Liver (tissue), 9 donors: ENCODE measurements around the gene KSR1. TPM values are rescaled to one million over a fixed set of nuclear protein-coding genes. Genes with fewer than 3 reads are reported as not detected.

Experiments used
- DNase-seq: peaks from one replicate; pipeline ENCODE4 v3.0.0-alpha.2; 2017; ENCODE audit warnings: low spot score
- H3K27ac ChIP-seq, 2 donors: one replicate each; pipeline ENCODE4 v1.7.0; 2013; ENCODE audit warnings: inconsistent platforms in 2 of 2, low read length in 2 of 2, control low read depth in 1 of 2, low read depth in 1 of 2, mild to moderate bottlenecking in 1 of 2
- H3K27me3 ChIP-seq, 4 donors: one replicate each; pipeline versions ENCODE4 v1.6.1 to v1.7.0; 2013; ENCODE audit warnings: low read length in 3 of 4, inconsistent platforms in 1 of 4, mild to moderate bottlenecking in 1 of 4, moderate library complexity in 1 of 4; ENCODE audit not compliant: control insufficient read depth in 4 of 4, insufficient read depth in 4 of 4
- H3K36me3 ChIP-seq, 4 donors: one replicate each; pipeline versions ENCODE4 v1.6.1 to v1.7.0; 2013; ENCODE audit warnings: low read length in 3 of 4, mild to moderate bottlenecking in 3 of 4, low read depth in 1 of 4, moderate library complexity in 1 of 4; ENCODE audit not compliant: control insufficient read depth in 4 of 4, insufficient read depth in 3 of 4
- H3K4me1 ChIP-seq, 4 donors: one replicate each; pipeline versions ENCODE4 v1.6.1 to v1.7.0; 2013; ENCODE audit warnings: low read length in 3 of 4, mild to moderate bottlenecking in 3 of 4, moderate library complexity in 1 of 4; ENCODE audit not compliant: control insufficient read depth in 4 of 4, insufficient read depth in 4 of 4
- H3K4me3 ChIP-seq, 3 donors: one replicate each; pipeline versions ENCODE4 v1.6.1 to v1.7.0; 2013; ENCODE audit warnings: low read length in 3 of 3, control low read depth in 1 of 3, low read depth in 1 of 3, mild to moderate bottlenecking in 1 of 3
- H3K9ac ChIP-seq, 2 donors: one replicate each; pipeline ENCODE4 v1.7.0; 2013; ENCODE audit warnings: low read length in 2 of 2, mild to moderate bottlenecking in 2 of 2, moderate library complexity in 2 of 2, control low read depth in 1 of 2, low read depth in 1 of 2
- H3K9me3 ChIP-seq, 4 donors: one replicate each; pipeline versions ENCODE4 v1.6.1 to v1.7.0; 2013; ENCODE audit warnings: low read length in 3 of 4; ENCODE audit not compliant: control insufficient read depth in 4 of 4
- FOXA1 ChIP-seq: IDR thresholded peaks from 2 replicates; pipeline ENCODE4 v1.6.1; 2016; ENCODE audit warnings: antibody characterized with exemption
- FOXA2 ChIP-seq: IDR thresholded peaks from 2 replicates; pipeline ENCODE4 v1.6.1; 2016; ENCODE audit warnings: antibody characterized with exemption
- GABPA ChIP-seq, 2 donors: IDR thresholded peaks in 1 of 2; conservative IDR thresholded peaks in 1 of 2; 2 replicates each; pipeline ENCODE4 v1.6.1; 2016; ENCODE audit warnings: antibody characterized with exemption in 2 of 2, mild to moderate bottlenecking in 1 of 2, moderate library complexity in 1 of 2
- HNF4A ChIP-seq, 2 donors: conservative IDR thresholded peaks; 2 replicates each; pipeline ENCODE4 v1.6.1; 2016; ENCODE audit warnings: antibody characterized with exemption in 2 of 2, mild to moderate bottlenecking in 2 of 2
- HNF4G ChIP-seq: IDR thresholded peaks from 2 replicates; pipeline ENCODE4 v1.6.1; 2016; ENCODE audit warnings: antibody characterized with exemption
- JUND ChIP-seq, 2 donors: IDR thresholded peaks; 2 replicates each; pipeline ENCODE4 v1.6.1; 2016; ENCODE audit warnings: antibody characterized with exemption in 2 of 2
- NR2F2 ChIP-seq: IDR thresholded peaks from 2 replicates; pipeline ENCODE4 v1.6.1; 2016; ENCODE audit warnings: antibody characterized with exemption
- RXRA ChIP-seq, 2 donors: IDR thresholded peaks; 2 replicates each; pipeline ENCODE4 v1.6.1; 2017 to 2018; ENCODE audit warnings: antibody characterized with exemption in 2 of 2, mild to moderate bottlenecking in 1 of 2
- SP1 ChIP-seq: IDR thresholded peaks from 2 replicates; pipeline ENCODE4 v1.6.1; 2018; ENCODE audit warnings: antibody characterized with exemption, mild to moderate bottlenecking
- WGBS: extraction: QIAGEN DNeasy Blood & Tissue Kit; methylation state at CpG from one replicate; pipeline ENCODE4 v1.1.7; 2013; 5-methylcytosine and 5-hydroxymethylcytosine counted together
- polyA plus RNA-seq, 2 donors: library from polyadenylated mRNA; stranded (reverse) in 1 of 2; unstranded in 1 of 2; fragments of 200-250 nt in 1 of 2; fragments of >200 nt in 1 of 2; fragmentation: Nextera tagmentation in 1 of 2; extraction: Ambion mirVana in 1 of 2; gene quantifications; one replicate each; pipeline versions ENCODE4 v1.2.1 to v1.2.3, GENCODE V29; 2013 to 2015
- total RNA-seq, 2 donors: library from RNA; depleted of rRNA; stranded (reverse); fragments of >200 nt; gene quantifications; one replicate each; pipeline ENCODE4 v1.2.3, GENCODE V29; 2014
- TF ChIP-seq, protein P1 (sequence below): IDR thresholded peaks from 2 replicates; pipeline ENCODE4 v1.6.1; 2016; ENCODE audit warnings: antibody characterized with exemption
- TF ChIP-seq, protein P2 (sequence below): fragments of 150-350 bp; IDR thresholded peaks from 2 replicates; pipeline ENCODE4 v1.5.1; 2017; ENCODE audit warnings: improper control_type of control experiment, low read depth, low read length; ENCODE audit not compliant: missing input control
- TF ChIP-seq, protein P3 (sequence below): IDR thresholded peaks from 2 replicates; pipeline ENCODE4 v1.6.1; 2016; ENCODE audit warnings: antibody characterized with exemption
- donor health status: healthy.
- donor health status: healthy.
- donor health status: healthy.
- donor health status: healthy.
- donor health status: healthy.

KSR1 gene
- total and polyA plus RNA-seq, 4 donors: 1.2 to 9.0 (median 4.1) TPM

DNA sequence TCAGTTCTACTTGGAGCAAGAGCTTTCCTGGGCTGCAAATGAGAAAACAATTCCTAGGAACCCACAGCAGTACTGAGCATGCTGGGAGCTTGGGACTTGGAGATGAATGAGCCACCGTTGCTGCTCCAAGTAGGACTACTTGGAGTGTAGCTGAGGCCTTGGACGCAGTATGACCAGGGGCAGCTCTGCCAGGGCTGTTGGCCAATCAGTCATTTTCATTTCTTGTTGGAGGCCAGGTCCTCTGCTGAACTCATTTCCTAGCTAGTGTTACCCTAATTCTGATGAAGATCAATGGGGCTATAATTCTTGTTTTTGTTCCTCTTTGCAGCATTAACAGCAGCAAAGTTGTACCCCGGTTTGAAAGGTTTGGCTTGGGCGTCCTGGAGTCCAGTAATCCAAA, 166.7 kb downstream of the KSR1 start (continued):
- TF ChIP-seq, protein P1, sequence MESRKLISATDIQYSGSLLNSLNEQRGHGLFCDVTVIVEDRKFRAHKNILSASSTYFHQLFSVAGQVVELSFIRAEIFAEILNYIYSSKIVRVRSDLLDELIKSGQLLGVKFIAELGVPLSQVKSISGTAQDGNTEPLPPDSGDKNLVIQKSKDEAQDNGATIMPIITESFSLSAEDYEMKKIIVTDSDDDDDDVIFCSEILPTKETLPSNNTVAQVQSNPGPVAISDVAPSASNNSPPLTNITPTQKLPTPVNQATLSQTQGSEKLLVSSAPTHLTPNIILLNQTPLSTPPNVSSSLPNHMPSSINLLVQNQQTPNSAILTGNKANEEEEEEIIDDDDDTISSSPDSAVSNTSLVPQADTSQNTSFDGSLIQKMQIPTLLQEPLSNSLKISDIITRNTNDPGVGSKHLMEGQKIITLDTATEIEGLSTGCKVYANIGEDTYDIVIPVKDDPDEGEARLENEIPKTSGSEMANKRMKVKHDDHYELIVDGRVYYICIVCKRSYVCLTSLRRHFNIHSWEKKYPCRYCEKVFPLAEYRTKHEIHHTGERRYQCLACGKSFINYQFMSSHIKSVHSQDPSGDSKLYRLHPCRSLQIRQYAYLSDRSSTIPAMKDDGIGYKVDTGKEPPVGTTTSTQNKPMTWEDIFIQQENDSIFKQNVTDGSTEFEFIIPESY: no peak

DNA sequence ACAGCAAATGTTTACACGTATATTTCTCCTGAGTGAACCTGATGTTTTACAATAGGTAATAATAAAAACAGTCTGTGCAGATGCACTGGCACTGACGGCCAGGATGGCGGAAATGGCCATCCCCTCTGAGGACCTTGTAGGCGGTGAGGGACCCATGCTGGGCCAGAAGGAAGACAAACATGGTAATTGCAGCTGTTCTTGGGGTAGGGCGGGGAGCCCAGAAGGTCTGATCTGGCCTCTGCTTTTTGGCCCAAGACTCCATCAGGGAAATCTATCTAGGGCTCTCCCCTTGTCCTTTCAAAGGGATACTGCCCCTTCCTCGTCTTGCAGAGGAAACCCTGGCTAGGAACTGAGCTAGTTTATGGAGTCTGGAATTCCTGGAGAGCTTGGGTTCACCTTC, 167.4 kb downstream of the KSR1 start:
- TF ChIP-seq FOXA2 (no peak), FOXA1 (no peak), HNF4A (conservative IDR thresholded peaks at IDR 0.05) (no peak)
- TF ChIP-seq, protein P2, sequence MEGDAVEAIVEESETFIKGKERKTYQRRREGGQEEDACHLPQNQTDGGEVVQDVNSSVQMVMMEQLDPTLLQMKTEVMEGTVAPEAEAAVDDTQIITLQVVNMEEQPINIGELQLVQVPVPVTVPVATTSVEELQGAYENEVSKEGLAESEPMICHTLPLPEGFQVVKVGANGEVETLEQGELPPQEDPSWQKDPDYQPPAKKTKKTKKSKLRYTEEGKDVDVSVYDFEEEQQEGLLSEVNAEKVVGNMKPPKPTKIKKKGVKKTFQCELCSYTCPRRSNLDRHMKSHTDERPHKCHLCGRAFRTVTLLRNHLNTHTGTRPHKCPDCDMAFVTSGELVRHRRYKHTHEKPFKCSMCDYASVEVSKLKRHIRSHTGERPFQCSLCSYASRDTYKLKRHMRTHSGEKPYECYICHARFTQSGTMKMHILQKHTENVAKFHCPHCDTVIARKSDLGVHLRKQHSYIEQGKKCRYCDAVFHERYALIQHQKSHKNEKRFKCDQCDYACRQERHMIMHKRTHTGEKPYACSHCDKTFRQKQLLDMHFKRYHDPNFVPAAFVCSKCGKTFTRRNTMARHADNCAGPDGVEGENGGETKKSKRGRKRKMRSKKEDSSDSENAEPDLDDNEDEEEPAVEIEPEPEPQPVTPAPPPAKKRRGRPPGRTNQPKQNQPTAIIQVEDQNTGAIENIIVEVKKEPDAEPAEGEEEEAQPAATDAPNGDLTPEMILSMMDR: no peak
- no peak for DNase-seq
- peaks cover 0 to 19% (median 8%) of the 10 kb centered on the region in 4 donors for H3K36me3 ChIP-seq

DNA sequence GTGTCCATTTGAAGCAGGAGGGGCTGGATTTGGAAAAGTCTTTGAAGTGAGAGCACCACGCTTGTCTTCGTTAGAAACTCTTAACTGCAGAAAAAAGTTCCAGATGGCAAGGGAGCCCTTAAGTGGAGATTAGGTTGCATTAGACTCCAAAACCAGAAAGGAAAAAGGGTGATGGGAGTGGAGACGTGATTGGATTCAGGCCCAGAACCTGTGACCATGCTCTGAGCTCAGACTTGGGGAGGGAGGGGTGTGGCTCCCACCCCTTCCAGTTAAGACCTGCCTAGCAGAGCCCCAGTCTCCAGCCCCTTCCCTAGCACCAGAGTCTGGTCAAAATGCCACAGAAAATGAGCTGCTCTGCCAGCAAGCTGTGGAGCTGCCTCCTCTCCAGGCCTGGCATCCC, 168.3 kb downstream of the KSR1 start:
- Histone ChIP-seq H3K27ac (no peak overlapping the region), H3K36me3 (peaks cover 0 to 19% (median 8%) of the 10 kb centered on the region in 4 donors), H3K4me3 (no peak overlapping the region), H3K9me3 (no peaks in the 10 kb centered on the region), H3K27me3 (no peaks in the 10 kb centered on the region), H3K9ac (no peak overlapping the region), H3K4me1 (no peaks in the 10 kb centered on the region)
- TF ChIP-seq, protein P1: no peak
- no peak for TF ChIP-seq RXRA (IDR thresholded peaks at IDR 0.05)
- TF ChIP-seq, protein P3, sequence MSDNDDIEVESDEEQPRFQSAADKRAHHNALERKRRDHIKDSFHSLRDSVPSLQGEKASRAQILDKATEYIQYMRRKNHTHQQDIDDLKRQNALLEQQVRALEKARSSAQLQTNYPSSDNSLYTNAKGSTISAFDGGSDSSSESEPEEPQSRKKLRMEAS: no peak
- no peak for TF ChIP-seq HNF4G
- TF ChIP-seq FOXA2: no peak
- no peak for TF ChIP-seq GABPA (IDR thresholded peaks at IDR 0.05 in 1 of 2, conservative IDR thresholded peaks at IDR 0.05 in 1 of 2)
- TF ChIP-seq NR2F2: no peak
- no peak for TF ChIP-seq SP1
- TF ChIP-seq JUND (IDR thresholded peaks at IDR 0.05): no peak
- no peak for TF ChIP-seq HNF4A (conservative IDR thresholded peaks at IDR 0.05)
- no peak for DNase-seq
- 94% methylated on average over 3 of the region's 3 CpGs for WGBS

More for the DNA sequence above, 167.4 kb downstream of the KSR1 start:
- no peak overlapping the region for H3K4me3 ChIP-seq
- WGBS: 88% methylated on average over 6 of the region's 6 CpGs
- no peaks in the 10 kb centered on the region for H3K27me3 ChIP-seq
- H3K27ac ChIP-seq: no peak overlapping the region
- no peak overlapping the region for H3K9ac ChIP-seq
- H3K4me1 ChIP-seq: no peaks in the 10 kb centered on the region
- H3K9me3 ChIP-seq: no peaks in the 10 kb centered on the region
